ENCODE results near the gene CCDC85C.

GRCh38 chr14:99534863-99535262, 69.1 kb downstream of the CCDC85C start:
- TF ChIP-seq SIN3A (IDR thresholded peaks at IDR 0.05; ENCODE audit: borderline replicate concordance, low read depth, low read length) (no peak), YY1 (IDR thresholded peaks at IDR 0.05; ENCODE audit: low read depth) (no peak), MXI1 (IDR thresholded peaks at IDR 0.05; ENCODE audit: low read depth, low read length) (no peak)
- TF ChIP-seq, protein P1, sequence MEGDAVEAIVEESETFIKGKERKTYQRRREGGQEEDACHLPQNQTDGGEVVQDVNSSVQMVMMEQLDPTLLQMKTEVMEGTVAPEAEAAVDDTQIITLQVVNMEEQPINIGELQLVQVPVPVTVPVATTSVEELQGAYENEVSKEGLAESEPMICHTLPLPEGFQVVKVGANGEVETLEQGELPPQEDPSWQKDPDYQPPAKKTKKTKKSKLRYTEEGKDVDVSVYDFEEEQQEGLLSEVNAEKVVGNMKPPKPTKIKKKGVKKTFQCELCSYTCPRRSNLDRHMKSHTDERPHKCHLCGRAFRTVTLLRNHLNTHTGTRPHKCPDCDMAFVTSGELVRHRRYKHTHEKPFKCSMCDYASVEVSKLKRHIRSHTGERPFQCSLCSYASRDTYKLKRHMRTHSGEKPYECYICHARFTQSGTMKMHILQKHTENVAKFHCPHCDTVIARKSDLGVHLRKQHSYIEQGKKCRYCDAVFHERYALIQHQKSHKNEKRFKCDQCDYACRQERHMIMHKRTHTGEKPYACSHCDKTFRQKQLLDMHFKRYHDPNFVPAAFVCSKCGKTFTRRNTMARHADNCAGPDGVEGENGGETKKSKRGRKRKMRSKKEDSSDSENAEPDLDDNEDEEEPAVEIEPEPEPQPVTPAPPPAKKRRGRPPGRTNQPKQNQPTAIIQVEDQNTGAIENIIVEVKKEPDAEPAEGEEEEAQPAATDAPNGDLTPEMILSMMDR (IDR thresholded peaks at IDR 0.05) = no peak
